NAMALWA (cell line): Measurements from ENCODE around the gene CENPH.
A peak's percentile ranks its signal among the peaks of the same experiment; 100 is the strongest.
"Not testable (repeated sequence)": the region's sequence is repeated elsewhere in the genome, so short reads cannot be mapped to it uniquely, and the experiment has no call there.

Experiments used
- DNase-seq: peaks from one replicate; pipeline ENCODE4 v3.0.0-alpha.2; 2015; ENCODE audit warnings: low spot score

Gene CENPH, protein sequence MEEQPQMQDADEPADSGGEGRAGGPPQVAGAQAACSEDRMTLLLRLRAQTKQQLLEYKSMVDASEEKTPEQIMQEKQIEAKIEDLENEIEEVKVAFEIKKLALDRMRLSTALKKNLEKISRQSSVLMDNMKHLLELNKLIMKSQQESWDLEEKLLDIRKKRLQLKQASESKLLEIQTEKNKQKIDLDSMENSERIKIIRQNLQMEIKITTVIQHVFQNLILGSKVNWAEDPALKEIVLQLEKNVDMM

DNA sequence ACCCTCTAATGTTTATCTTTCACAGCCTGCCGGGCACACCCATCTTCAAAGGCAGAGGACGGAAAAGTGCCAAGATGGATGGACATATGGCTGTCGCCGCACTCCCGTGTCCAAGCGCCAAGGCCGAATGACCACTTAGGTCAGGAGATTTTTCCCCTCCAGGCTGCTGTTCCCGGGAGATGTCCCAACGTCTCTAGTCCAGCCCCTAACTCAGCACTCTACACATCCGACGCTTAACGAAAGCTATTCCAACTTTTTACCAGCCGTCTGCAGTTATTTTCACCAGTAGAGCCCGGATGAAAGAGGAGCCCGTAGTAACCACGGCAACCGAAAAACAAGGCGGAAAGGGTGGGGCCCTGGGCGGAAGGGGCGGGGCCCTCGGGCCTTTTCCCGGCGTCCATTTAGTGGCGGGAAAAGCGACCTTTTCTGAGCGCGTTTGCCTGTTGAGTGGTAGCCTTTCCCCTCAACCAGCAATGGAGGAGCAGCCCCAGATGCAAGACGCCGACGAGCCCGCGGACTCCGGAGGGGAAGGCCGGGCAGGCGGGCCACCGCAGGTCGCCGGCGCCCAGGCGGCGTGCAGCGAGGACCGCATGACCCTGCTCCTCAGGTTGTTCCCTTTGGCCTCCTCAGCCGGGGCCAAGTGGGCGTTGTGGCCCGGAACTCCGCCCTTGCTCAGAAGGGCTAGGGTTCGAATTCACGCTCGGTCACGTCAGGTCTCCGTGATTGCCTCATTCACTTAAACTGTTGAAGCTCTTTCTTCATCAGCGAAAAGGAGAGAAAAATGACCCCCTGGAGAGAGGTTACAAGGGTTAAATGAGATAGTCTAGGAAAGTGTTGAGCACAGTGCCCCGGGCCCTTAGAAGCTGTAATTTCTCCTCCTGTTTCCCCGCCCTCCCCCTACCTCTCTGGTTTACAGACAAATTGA is at the start of gene CENPH:
Gene CENPH (plus strand): TSS at position 422 of the 925 bp plus-strand sequence. CDS start 52 bp downstream, at position 474.
- DNase-seq: peak; percentile 95

DNA sequence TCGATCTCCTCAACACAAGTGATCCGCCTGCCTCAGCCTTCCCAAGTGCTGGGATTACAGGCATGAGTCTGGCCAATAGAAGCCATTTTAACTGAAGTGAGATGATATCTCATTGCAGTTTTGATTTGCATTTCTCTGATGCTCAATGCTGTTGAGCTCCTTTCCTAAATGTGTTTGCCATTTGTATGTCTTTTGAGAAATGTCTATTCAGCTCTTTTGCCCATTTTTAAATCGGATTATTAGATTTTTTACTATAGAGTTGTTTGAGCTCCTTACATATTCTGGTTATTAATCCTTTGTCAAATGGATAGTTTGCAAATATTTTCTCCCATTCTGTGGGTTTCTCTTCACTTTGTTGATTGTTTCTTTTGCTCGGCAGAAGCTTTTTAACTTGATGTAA is 49.1 kb upstream of the CENPH start:
- not testable (repeated sequence) for DNase-seq

DNA sequence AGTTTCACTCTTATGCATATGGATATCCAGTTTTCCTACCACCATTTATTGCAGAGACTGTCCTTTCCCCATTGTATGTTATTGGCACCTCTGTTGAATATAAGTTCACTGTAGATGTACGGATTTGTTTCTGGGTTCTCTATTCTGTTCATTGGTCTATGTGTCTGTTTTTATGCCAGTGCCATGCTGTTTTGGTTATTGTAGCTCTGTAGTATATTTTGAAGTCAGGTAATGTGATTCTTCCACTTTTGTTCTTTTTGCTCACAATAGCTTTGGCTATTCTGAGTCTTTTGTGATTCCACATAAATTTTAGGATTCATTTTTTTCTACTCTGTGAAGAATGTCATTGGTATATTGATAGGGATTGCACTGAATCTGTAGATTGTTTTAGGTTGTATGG is 48.6 kb upstream of the CENPH start:
- DNase-seq: no peak

DNA sequence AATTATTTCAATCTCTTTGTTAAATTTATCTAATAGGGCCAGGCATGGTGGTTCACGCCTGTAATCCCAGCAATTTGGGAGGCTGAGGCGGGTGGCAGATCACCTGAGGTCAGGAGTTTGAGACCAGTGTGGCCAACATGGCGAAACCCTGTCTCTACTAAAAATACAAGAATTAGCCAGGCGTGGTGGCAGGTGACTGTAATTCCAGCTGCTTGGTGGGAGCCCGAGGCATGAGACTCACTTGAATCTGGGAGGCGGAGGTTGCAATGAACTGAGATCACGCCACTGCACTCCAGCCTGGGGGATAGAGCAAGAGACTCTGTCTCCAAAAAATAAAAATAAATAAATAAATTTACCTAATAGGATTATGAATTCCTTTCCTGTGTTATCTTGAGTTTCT is 40.8 kb upstream of the CENPH start:
- not testable (repeated sequence) for DNase-seq

DNA sequence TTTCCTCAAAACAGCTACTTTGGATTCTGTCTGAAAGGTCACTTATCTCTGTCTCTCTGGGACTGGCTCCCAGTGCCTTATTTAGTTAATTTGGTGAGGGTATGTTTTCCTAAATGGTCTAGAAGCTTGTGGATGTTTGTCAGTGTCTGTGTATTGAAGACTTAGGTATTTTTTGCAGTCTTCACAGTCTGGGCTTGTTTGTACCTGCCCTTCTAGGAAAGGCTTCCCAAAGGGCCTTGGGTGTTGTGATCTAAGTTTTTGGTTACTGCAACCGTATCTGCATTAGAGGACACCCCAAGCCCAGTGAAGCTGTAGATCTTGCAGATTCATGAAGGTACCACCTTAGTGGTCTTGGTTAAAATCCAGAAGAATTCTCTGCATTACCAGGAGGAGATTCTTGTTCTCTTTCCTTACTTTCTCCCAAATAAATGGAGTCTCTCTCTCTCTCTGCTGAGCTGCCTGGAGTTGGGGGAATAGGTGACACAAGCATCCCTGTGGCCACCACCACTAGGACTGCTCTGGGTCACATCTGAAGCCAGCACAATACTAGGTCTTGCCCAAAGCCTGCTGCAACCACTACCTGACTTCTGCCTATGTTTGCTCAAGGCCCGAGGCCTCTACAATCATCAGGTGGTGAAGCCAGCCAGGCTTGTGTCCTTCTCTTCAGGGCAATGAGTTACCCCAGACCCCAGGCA is 40.3 kb upstream of the CENPH start:
- no peak for DNase-seq

DNA sequence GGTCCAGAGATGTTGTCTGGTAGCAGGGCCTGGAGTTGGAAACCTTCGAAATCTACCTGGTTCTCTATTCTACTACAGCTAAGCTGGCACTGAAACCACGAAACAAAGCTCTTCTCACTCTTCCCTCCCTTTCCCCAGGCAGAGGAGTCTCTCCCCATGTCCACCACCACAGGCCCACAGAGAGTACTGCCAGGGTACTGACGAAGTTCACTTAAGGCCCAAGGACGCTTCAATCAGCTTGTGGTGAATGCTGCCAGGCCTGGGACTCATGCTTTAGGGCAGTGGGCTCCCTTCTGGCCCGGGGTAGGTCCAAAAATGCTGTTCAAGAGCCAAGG is 39.7 kb upstream of the CENPH start:
- no peak for DNase-seq

DNA sequence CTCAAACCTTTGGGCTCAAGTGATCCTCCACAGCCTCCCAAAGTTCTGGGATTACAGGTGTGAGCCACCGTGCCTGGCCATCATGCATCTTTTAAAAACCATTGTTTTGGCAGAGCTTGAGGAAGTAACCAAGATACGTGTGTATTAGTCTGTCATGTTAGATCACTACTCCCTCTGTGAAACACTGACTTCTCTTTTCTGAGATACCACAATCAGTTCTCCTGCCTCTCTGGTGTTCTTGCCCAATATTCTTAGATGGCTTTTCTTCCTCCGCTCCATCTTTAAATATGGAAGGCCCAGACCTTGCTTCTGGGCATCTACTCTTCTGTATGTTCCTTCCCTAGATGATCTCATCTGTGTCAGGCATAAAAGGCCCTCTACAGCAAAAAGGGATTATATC is 36.7 kb upstream of the CENPH start:
- DNase-seq: no peak

DNA sequence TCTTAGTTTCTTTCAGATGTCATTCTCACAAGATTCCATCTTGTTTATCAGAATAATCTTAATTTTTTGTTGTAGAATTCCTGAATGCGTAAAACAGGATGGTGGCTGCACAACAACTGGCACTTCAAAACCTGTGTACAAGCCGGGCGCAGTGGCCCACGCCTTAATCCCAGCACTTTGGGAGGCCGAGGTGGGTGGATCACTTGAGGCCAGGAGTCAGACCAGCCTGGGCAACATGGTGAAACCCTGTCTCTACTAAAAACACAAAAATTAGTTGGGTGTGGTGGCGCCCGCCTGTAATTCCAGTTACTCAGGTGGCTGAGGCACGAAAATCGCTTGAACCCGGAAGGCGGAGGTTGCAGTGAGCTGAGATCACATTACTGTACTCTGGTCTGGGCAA is 32.9 kb upstream of the CENPH start:
- no peak for DNase-seq

DNA sequence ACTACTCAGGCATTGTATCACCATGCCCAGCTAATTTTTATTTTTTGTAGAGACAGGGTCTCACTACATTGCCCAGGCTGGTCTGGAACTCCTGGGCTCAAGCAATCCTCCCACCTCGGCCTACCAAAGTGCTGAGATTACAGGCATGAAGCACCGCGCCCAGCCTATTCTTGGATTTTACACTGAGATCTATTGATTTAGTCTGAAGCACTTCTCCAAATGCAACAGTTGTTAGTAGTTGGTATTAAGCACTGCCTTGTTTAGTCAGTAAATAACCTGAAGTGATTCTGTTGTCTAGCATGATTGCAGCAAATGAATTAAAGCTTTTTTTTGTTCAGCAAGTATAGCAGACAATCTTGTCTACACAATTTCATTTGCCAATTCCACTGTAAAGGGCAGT is 31.3 kb upstream of the CENPH start:
- DNase-seq: no peak

DNA sequence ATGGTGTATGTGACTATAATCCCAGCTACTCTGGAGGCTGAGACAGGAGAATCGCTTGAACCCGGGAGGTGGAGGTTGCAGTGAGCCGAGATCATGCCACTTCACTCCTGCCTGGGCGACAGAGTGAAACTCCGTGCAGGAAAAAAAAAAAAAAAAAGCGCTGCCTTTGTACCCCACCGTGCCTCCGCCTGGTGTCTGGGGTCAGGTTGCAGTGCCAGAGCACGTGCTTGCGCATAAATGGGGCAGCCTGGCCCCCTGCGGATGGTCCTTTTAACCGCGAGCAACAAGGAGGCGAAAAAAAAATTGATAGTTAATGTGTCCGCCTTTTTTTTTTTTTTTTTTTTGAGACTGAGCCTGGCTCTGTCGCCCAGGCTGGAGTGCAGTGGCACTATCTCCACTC is 28.7 kb upstream of the CENPH start:
- DNase-seq: no peak

DNA sequence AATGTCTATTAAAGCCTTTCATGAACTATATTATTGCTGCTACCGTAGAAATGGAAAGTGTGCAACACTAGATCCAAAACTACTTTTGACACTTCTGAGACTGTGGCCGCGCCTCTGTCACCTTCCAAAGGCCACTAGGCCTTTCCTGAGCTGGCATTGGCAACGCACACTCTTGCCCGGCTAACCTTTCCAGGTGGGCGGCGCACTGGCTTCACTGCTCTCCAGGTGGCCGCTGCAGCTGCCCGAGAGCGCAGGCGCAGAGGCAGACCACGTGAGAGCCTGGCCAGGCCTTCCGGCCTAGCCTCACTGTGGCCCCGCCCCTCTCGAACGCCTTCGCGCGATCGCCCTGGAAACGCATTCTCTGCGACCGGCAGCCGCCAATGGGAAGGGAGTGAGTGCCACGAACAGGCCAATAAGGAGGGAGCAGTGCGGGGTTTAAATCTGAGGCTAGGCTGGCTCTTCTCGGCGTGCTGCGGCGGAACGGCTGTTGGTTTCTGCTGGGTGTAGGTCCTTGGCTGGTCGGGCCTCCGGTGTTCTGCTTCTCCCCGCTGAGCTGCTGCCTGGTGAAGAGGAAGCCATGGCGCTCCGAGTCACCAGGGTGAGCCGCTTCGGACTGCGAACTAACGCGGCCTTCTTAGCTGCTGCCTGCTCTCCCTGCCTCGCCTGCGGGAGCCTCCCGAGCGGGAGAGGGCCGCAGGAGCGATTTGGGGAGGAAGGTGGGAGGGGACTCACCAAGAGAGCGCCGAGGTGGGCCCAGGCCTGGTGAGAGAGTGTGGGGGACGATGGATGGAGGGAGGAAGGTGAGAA is 22.5 kb upstream of the CENPH start, which contains the start of gene CCNB1:
Gene CCNB1 (plus strand): TSS at position 465 of the 807 bp plus-strand sequence. CDS start 113 bp downstream, at position 578.
- DNase-seq: peak; percentile 99

DNA sequence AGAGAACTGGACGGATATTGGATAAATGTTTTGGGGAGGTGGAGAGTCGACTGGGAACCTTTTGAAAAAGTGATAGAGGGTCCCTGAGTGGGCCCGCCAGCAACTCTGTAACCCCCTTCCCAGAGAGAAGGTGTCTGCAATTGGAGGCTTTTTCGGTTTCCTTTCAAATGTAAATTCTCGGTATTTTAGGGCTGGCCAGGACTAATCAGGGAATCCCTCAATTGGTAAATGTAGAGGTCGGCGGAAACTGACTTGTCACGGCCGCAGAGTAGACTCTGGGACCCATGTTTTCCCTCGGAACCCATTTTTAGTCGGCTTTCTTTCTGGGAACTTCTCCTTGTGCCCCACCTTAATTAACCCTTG is 21.9 kb upstream of the CENPH start:
- DNase-seq: no peak

DNA sequence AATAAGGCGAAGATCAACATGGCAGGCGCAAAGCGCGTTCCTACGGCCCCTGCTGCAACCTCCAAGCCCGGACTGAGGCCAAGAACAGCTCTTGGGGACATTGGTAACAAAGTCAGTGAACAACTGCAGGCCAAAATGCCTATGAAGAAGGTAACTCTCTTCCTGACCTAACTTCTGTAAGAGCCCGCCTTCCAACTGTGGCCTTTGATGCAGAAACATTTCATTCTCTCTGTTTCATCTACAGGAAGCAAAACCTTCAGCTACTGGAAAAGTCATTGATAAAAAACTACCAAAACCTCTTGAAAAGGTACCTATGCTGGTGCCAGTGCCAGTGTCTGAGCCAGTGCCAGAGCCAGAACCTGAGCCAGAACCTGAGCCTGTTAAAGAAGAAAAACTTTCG is 21.5 kb upstream of the CENPH start:
- no peak for DNase-seq

DNA sequence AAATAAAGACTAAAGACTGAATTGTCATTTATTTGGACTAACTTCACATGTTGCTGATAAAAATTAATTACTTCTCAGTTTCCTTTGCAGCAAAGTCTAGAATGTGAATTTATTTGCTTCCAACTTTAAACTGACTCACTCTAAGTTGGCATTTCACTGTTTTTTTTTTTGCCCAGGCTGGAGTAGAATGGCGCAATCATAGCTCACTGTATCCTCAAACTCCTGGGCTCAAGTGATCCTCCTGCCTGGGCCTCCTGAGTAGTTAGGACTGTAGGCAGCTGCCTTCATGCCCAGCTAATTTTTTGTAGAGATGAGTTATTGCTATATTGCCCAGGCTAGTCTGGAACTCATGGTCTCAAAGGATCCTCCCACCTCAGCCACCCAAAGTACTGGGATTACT is 18.9 kb upstream of the CENPH start:
- no peak for DNase-seq

DNA sequence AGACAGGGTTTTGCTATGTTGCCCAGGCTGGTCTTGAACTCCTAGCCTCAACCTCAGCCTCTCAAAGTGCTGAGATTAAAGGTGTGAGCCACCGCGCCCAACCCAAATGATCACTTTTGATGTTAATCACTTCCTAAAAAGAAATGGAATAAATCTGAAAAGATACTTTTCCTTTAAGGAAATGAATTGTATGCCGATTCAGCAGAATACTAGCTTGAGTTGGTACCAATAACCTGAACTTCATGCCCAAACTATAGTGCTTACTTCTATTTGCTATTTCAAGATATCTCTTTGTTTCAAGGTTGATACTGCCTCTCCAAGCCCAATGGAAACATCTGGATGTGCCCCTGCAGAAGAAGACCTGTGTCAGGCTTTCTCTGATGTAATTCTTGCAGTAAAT is 18.4 kb upstream of the CENPH start:
- DNase-seq: no peak

DNA sequence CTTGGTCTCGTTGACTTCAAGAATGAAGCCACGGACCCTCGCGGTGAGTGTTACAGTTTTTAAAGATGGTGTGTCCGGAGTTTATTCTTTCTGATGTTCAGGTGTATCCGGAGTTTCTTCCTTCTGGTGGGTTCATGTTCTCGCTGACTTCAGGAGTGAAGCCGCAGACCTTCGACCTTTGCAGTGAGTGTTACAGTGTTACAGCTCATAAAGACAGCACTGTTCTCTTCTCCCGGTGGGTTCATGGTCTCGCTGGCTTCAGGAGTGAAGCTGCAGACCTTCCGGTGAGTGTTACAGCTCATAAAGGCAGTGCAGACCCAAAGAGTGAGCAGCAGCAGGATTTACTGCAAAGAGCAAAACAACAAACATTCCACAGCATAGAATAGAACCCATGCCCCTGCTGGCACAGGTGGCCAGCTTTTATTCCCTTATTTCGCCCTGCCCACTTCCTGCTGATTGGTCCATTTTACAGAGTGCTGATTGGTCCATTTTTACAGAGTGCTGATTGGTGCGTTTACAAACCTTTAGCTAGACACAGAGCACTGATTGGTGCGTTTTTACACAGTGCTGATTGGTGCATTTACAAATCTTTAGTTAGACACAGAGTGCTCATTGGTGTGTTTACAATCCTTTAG is 7.6 kb upstream of the CENPH start:
- DNase-seq: peak; percentile 37

DNA sequence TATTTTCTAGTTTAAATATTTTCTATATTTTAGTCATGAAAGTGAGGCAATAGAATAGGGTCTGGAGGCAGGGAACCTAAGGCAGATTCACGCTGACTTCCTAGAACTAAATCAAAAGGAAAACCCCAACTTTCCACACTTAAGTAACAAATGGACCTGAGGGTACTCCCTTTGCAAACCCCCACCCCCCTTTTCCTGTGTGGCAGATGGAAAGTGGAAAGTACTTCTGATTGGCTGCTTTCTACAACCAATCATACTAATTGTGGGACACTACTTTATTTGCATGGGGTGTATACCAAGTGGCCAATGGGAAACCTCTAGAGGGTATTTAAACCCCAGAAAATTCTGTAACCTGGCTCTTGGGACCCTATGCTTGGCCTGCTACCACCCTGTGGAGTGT is 4.8 kb upstream of the CENPH start:
- DNase-seq: no peak

DNA sequence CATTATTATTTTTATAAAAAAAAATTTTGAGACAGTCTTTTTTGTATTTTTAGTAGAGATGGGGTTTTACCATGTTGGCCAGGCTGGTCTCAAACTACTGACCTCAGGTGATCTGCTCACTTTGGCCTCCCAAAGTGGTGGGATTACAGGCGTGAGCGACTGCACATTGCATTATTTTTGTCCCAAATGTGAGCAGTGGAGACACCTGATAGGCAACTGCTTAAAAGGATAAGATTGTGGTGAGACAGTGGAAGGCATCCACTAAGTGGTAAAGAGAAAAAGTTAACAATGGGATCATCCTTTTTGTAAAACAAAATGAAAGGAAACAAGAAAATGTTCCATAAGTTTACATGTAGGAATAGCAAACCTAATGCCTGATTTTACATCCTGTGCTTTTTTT is 2.0 kb upstream of the CENPH start:
- DNase-seq: no peak

DNA sequence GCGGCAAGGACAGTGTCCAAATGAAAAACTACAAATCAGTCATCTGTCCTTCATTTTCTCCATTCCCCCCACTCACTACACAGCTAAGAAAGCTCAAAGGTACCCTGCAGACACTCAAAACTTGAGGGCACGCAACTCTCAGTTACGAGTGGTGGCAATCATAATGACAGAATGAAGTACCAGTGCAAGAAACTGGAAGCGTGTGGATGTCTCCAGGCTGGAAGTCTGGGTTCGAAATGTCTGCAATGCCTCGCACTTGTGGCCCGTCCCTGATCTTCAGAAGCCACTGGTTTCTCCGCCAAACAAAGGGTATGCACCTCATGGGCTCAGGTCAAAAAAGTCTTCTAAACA is 597 bp upstream of the CENPH start:
- DNase-seq: no peak

DNA sequence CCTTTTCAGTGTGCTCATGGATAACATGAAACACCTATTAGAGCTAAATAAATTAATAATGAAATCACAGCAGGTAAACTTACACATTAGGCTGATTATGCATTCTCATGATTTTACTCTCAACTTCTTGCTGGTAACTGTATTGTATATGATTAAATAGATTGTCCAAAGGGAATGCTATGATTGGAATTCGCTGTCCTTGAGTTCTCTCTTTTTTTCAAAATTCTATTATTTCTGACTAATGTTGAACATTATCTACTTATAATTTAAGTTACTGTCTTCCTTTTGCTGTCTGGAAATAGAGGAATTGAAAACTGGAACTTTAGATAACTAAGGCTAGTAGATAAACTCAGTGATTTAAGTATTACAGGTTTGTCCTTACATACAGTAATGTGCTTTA is 13.1 kb downstream of the CENPH start:
- DNase-seq: no peak

DNA sequence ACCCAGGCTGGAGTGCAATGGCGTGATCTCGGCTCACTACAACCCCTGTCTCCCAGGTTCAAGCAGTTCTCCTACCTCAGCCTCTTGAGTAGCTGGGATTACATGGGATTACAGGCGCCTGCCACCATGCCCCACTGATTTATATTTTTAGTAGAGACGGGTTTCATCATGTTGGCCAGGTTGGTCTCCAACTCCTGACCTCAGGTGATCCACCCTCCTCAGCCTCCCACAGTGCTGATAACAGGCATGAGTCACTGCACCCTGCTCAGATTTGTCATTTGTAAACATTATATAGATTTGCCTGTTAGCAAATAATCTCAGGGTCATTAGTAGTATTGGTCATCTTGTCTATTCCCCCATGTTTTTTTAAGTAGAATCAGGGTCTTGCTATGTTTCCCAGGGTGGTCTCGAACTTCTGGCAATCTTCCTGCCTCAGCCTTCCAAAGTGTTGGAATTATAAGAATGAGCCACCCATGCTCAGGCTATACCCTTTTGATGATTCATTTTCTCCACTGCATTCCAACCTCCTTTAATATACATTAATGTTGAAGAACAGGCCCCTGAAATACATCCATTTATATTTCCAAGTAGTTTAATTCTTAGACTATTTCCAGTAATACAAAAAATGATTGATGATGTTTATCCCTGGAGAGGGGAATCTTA is 17.3 kb downstream of the CENPH start:
- DNase-seq: no peak
